K562 (cell line): ENCODE data around the gene RAB40B.

ENCODE experiments used
- BRF1 ChIP-seq: IDR thresholded peaks from 3 replicates; pipeline ENCODE4 v1.6.1; 2011; ENCODE audit warnings: borderline replicate concordance, mild to moderate bottlenecking; ENCODE audit not compliant: insufficient read length; ENCODE audit errors: extremely low read depth
- CTCF ChIP-seq, 3 experiments: IDR thresholded peaks in 2 of 3; conservative IDR thresholded peaks in 1 of 3; 2 replicates each; pipeline ENCODE4 v1.5.1; 2011 to 2012; ENCODE audit warnings: low read length in 3 of 3, mild to moderate bottlenecking in 3 of 3, control low read depth in 2 of 3, improper control_type of control experiment in 1 of 3, inconsistent platforms in 1 of 3, low read depth in 1 of 3, mixed read lengths in 1 of 3, moderate library complexity in 1 of 3; ENCODE audit not compliant: insufficient read depth in 2 of 3
- KDM2B ChIP-seq: fragments of 250-450 bp; sonication (Bioruptor Pico); IDR thresholded peaks from 2 replicates; pipeline ENCODE4 v1.8.0; 2021; ENCODE audit warnings: mild to moderate bottlenecking, moderate library complexity
- MAFF ChIP-seq: IDR thresholded peaks from 2 replicates; pipeline ENCODE4 v1.6.1; 2012; ENCODE audit warnings: low read length, improper control_type of control experiment
- MYC ChIP-seq, 2 experiments: fragments of 250-450 bp in 1 of 2; sonication (Bioruptor Pico) in 1 of 2; IDR thresholded peaks; 2 replicates each; pipeline versions ENCODE4 v1.5.1 to v1.6.1; 2012 to 2021; ENCODE audit warnings: low read depth in 2 of 2, borderline replicate concordance in 1 of 2, improper control_type of control experiment in 1 of 2, low read length in 1 of 2, mild to moderate bottlenecking in 1 of 2, moderate library complexity in 1 of 2
- NFE2 ChIP-seq: IDR thresholded peaks from 2 replicates; pipeline ENCODE4 v1.6.1; 2014; ENCODE audit warnings: antibody characterized with exemption, low read depth
- ZNF583 ChIP-seq: fragments of 250-450 bp; sonication (Bioruptor Pico); IDR thresholded peaks from 2 replicates; pipeline ENCODE4 v1.4.0; 2020
- ZNF717 ChIP-seq: fragments of 250-450 bp; sonication (Bioruptor Pico); IDR thresholded peaks from 2 replicates; pipeline ENCODE4 v1.5.0; 2021

GRCh38 chr17:82710499-82711232 lies 12.2 kb upstream of the RAB40B start:
- no peak for TF ChIP-seq NFE2
- TF ChIP-seq MAFF, result no peak
- TF ChIP-seq ZNF717 (CRISPR knock-in tag), result no peak
- TF ChIP-seq KDM2B (CRISPR knock-in tag), result no peak
- no peak for TF ChIP-seq BRF1
- no peak for TF ChIP-seq ZNF583 (CRISPR knock-in tag)
- no peak for TF ChIP-seq MYC (IDR thresholded peaks at IDR 0.05; ENCODE audit: low read depth, low read length)
- TF ChIP-seq MYC (CRISPR knock-in tag; IDR thresholded peaks at IDR 0.05; ENCODE audit: borderline replicate concordance, low read depth), result no peak
- peak in 1 of 3 experiments; percentile 34; a peak in 1 of 6 replicates for TF ChIP-seq CTCF (IDR thresholded peaks at IDR 0.05 in 2 of 3, conservative IDR thresholded peaks at IDR 0.05 in 1 of 3; ENCODE audit: insufficient read depth in 2 of 3, low read depth in 1 of 3, low read length in 3 of 3)
